ENCODE data around the gene PHACTR2.
"Not testable (repeated sequence)": the region's sequence is repeated elsewhere in the genome, so short reads cannot be mapped to it uniquely, and the experiment has no call there.

The PHACTR2 gene

DNA sequence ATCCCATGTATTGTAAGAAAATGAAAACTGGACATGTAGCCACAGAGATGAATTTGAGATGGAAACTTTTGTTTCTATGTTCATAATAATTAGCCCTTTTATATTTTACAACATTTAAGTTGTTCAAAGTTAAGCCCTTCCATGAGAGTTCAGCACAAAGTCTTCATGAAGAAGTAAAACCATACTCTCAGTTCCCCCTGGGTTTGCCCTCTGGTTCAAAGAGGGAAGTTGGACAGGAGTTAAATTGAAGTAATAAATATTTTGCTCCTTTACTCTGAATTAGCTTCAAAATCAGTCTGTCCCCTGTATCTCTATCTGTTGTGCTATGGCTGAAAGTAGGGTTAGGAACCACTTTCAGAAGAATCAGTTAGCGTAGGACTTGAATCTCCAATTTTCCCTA is 31.1 kb downstream of the PHACTR2 start:
- H3K4me2 ChIP-seq = no peak overlapping the region
- H3K27ac ChIP-seq = no peak overlapping the region
- no peak overlapping the region for H3K9ac ChIP-seq
- peaks cover 13% of the 10 kb centered on the region; the same call in 1 of the 2 replicates for H3K9me3 ChIP-seq
- TF ChIP-seq Cebpa-rat (IDR thresholded peaks at IDR 0.05) = no peak
- H3K4me3 ChIP-seq = no peak overlapping the region
- no peaks in the 10 kb centered on the region for H4K20me1 ChIP-seq
- no peaks in the 10 kb centered on the region for H3K4me1 ChIP-seq
- no peaks in the 10 kb centered on the region for H3K36me3 ChIP-seq
- H3K27me3 ChIP-seq = no peaks in the 10 kb centered on the region

DNA sequence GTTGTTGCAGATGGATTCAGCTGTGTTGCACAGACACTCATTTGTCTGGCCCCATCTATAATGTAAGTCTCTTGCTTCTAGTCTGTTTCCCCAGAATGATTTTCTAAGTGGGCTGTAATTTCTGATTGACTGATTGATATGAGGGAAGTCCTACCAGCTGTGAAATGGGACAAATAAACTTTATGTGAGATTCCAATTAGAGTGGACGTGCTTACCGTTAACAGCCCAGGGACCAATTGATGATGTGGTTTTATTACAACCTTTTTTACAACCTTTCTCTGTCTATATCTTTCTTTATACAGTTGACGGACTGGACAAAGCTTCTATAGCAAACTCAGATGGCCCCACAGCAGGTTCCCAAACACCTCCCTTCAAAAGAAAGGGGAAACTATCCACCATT is 33.9 kb downstream of the PHACTR2 start:
- no peak for TF ChIP-seq Cebpa-rat (IDR thresholded peaks at IDR 0.05)
- Histone ChIP-seq H4K20me1 (no peaks in the 10 kb centered on the region), H3K4me2 (no peak overlapping the region), H3K9ac (no peak overlapping the region), H3K4me3 (no peak overlapping the region), H3K36me3 (no peaks in the 10 kb centered on the region), H3K27me3 (no peaks in the 10 kb centered on the region), H3K9me3 (peaks cover 13% of the 10 kb centered on the region; the same call in 1 of the 2 replicates), H3K27ac (no peak overlapping the region), H3K4me1 (no peaks in the 10 kb centered on the region)

DNA sequence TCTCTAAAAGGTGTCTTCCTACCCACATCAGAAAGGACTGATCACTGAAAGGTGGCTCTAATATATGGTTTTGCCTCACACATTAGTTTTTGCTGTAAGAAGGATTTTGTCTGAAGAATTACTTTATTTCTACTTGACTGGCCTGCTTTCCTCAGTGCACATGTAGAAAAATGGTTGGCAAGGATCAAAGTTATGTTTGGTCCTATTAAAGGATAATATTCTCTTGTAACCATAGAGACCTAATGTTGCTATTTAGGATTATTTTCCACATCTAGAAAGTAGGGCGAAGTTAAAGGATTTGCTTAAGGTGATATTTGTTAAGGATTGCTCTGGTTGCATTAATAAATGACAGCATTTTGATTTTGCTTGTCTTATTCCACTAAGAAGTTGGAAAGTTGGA is 40.7 kb downstream of the PHACTR2 start:
- H3K4me3 ChIP-seq = no peak overlapping the region
- no peak for TF ChIP-seq Cebpa-rat (IDR thresholded peaks at IDR 0.05)

DNA sequence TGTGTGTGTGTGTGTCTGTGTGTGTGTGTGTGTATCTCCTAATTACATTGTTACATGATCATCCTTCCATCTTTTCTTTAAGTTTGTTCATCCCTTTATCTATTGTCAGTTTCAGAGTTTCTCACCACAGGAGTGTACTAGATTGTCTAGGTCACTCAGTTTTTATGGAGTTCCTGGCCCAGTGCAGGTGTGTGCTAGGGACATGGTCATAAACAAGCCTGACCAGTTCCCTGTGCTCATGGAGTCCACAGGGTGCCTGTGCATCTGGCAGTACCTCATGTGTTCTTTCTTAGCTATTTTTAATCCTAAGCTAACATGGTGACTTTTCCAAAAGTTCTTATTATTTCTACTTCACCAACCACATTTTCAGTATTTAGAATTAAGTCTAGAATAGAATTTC is 43.9 kb downstream of the PHACTR2 start:
- no peak overlapping the region for H3K27ac ChIP-seq
- peaks cover 5% of the 10 kb centered on the region; the same call in 1 of the 2 replicates for H3K4me1 ChIP-seq
- H3K4me3 ChIP-seq = no peak overlapping the region
- no peaks in the 10 kb centered on the region for H3K27me3 ChIP-seq
- H4K20me1 ChIP-seq = no peaks in the 10 kb centered on the region
- no peak overlapping the region for H3K4me2 ChIP-seq
- H3K9me3 ChIP-seq = peaks cover 18% of the 10 kb centered on the region
- no peak for TF ChIP-seq Cebpa-rat (IDR thresholded peaks at IDR 0.05)
- no peaks in the 10 kb centered on the region for H3K36me3 ChIP-seq
- no peak overlapping the region for H3K9ac ChIP-seq

More for the DNA sequence above, 40.7 kb downstream of the PHACTR2 start:
- no peak overlapping the region for H3K4me2 ChIP-seq
- no peaks in the 10 kb centered on the region for H3K9me3 ChIP-seq
- no peaks in the 10 kb centered on the region for H3K4me1 ChIP-seq
- H3K27ac ChIP-seq = no peak overlapping the region
- H3K9ac ChIP-seq = no peak overlapping the region
- H4K20me1 ChIP-seq = no peaks in the 10 kb centered on the region
- H3K27me3 ChIP-seq = no peaks in the 10 kb centered on the region
- no peaks in the 10 kb centered on the region for H3K36me3 ChIP-seq

DNA sequence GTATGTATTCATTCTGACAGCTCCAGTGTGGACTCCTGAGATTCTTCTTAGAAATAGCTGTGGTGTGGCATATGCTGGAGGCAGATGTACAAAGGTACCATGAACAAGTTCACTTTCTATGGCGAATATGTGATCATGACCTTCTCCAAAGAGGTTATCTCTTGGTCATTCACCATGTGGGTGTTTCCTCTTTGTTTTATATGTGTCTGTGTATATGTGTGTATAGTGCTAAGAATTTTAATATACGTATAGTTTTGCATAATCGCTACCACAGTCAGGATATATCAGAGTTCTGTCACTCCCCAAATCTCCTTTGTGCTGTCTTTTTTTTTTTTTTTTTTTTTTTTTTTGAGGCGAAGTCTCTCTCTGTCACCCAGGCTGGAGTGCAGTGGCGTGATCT is 47.1 kb downstream of the PHACTR2 start:
- H3K4me3 ChIP-seq = no peak overlapping the region
- H3K27ac ChIP-seq = no peak overlapping the region
- H3K4me2 ChIP-seq = no peak overlapping the region
- no peak overlapping the region for H3K9ac ChIP-seq
- no peak for TF ChIP-seq Cebpa-rat (IDR thresholded peaks at IDR 0.05)
- H3K27me3 ChIP-seq = no peaks in the 10 kb centered on the region
- no peaks in the 10 kb centered on the region for H3K36me3 ChIP-seq
- peaks cover 18% of the 10 kb centered on the region for H3K9me3 ChIP-seq
- no peaks in the 10 kb centered on the region for H4K20me1 ChIP-seq
- peaks cover 5% of the 10 kb centered on the region; the same call in 1 of the 2 replicates for H3K4me1 ChIP-seq

DNA sequence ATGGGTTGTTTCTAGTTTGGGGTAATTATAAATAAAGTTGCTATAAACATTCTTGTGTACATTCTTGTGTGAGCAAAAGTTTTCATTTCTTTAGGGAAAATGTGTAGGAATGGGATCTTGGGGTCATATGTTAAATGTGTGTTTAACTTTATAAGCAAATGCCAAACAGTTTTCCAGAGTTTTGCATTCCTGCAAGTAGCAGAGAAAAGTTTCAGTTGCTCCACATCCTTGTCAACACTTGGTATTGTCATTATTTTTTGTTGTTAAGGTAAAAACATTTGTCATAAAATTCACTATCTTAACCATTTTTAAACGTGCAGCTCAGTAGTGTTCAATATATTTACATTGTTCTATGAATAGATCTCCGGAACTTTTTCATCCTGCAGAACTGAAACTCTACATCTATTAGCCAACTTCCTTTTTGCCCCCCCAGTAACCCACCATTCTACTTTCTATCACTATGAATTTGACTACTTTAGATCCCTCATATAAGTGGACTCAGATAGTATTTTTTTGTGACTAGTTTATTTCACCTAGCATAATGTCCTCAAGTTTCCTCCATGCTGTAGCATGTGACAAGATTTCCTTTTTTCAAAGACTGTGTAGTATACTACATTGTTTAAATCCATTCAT is 48.4 kb downstream of the PHACTR2 start:
- no peaks in the 10 kb centered on the region for H3K36me3 ChIP-seq
- no peak overlapping the region for H3K27ac ChIP-seq
- no peak overlapping the region for H3K4me3 ChIP-seq
- H4K20me1 ChIP-seq = no peaks in the 10 kb centered on the region
- H3K4me2 ChIP-seq = no peak overlapping the region
- no peak overlapping the region for H3K9ac ChIP-seq
- no peak for TF ChIP-seq Cebpa-rat (IDR thresholded peaks at IDR 0.05)
- peaks cover 18% of the 10 kb centered on the region for H3K9me3 ChIP-seq
- H3K27me3 ChIP-seq = no peaks in the 10 kb centered on the region
- H3K4me1 ChIP-seq = peaks cover 5% of the 10 kb centered on the region; the same call in 1 of the 2 replicates

DNA sequence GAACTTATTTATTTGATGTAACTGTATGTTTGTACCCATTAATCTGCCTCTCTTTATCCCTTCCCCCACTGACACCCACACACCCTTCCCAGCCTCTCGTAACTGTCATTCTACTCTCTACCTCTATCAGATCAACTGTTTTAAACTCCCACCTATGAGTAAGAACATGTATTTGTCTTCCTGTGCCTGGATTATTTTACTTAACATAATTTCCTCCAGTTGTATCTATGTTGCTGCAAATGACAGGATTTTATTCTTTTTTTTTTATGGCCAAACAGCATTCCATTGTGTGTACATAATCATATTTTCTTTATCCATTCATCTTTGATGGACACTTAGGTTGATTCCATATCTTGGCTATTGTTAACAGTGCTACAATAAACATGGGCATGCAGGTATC is 49.3 kb downstream of the PHACTR2 start:
- no peak for TF ChIP-seq Cebpa-rat (IDR thresholded peaks at IDR 0.05)
- no peaks in the 10 kb centered on the region for H3K36me3 ChIP-seq
- no peak overlapping the region for H3K27ac ChIP-seq
- H3K9ac ChIP-seq = no peak overlapping the region
- H3K4me3 ChIP-seq = no peak overlapping the region
- H4K20me1 ChIP-seq = no peaks in the 10 kb centered on the region
- peaks cover 5% of the 10 kb centered on the region; the same call in 1 of the 2 replicates for H3K4me1 ChIP-seq
- no peak overlapping the region for H3K4me2 ChIP-seq
- peaks cover 18% of the 10 kb centered on the region for H3K9me3 ChIP-seq
- no peaks in the 10 kb centered on the region for H3K27me3 ChIP-seq

DNA sequence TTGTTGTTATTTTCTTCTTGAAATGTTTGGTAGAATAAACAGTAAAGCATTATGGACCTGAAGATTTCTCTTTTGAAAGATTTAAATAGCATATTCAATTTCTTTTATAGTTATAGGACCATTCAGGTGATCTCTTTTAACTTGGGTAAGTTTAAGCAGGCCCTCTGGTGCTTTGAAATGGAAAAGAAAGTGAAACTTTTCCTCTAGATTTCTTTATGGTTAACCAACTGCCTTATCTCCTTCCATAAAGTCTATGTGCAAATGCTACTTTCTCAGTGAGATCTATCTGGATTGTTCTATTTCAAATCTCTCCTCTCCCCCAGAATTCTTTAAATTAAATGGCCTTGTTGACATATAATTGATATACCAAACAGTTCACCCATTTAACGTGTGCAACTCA is 54.0 kb downstream of the PHACTR2 start:
- Histone ChIP-seq H3K27me3 (no peaks in the 10 kb centered on the region), H3K4me2 (no peak overlapping the region), H4K20me1 (no peaks in the 10 kb centered on the region), H3K27ac (no peak overlapping the region), H3K4me1 (no peaks in the 10 kb centered on the region), H3K36me3 (no peaks in the 10 kb centered on the region), H3K9me3 (no peaks in the 10 kb centered on the region), H3K9ac (no peak overlapping the region), H3K4me3 (no peak overlapping the region)
- TF ChIP-seq Cebpa-rat (IDR thresholded peaks at IDR 0.05) = no peak

DNA sequence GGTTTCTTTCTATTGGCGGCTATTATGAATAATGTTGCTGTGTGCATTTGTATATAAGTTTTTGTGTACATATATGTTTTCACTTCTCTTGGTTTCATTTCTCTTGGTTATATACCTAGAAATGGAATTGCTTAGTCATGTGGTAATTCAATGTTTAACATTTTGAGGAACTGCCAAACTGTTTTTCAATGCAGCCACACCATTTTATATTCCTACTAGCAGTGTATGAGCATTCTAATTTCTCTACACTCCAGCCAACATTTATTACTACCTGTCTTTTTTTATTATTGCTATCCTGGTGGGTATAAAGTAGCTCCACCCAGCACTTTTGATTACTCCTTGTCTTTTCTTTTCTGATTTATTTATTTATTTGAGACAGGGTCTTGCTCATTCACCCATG is 54.8 kb downstream of the PHACTR2 start:
- no peaks in the 10 kb centered on the region for H3K9me3 ChIP-seq
- TF ChIP-seq Cebpa-rat (IDR thresholded peaks at IDR 0.05) = no peak
- no peak overlapping the region for H3K4me2 ChIP-seq
- no peaks in the 10 kb centered on the region for H3K36me3 ChIP-seq
- no peak overlapping the region for H3K27ac ChIP-seq
- H4K20me1 ChIP-seq = no peaks in the 10 kb centered on the region
- H3K27me3 ChIP-seq = no peaks in the 10 kb centered on the region
- no peaks in the 10 kb centered on the region for H3K4me1 ChIP-seq
- no peak overlapping the region for H3K9ac ChIP-seq
- H3K4me3 ChIP-seq = no peak overlapping the region

DNA sequence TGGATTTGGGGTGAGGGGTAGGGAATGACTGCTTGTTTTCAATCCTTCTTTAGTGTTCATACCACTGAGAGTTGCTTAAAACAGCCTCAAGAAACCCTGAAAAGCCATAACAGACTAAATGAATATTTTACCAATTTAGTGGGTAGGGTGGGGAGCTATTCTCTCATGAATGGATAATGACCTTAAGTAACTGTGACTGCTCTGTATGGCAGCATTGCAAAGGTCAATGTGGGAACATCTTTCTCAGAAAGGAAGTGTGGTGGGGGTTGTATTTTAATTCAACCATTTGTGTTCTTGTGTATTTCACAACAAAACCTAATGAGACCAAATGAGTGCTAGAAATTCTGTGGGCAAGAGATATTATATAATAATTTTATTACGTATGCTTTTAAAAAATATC is 55.7 kb downstream of the PHACTR2 start:
- H3K4me2 ChIP-seq = no peak overlapping the region
- H3K36me3 ChIP-seq = no peaks in the 10 kb centered on the region
- no peak overlapping the region for H3K9ac ChIP-seq
- H3K4me1 ChIP-seq = no peaks in the 10 kb centered on the region
- TF ChIP-seq Cebpa-rat (IDR thresholded peaks at IDR 0.05) = no peak
- no peak overlapping the region for H3K4me3 ChIP-seq
- no peaks in the 10 kb centered on the region for H3K9me3 ChIP-seq
- H4K20me1 ChIP-seq = no peaks in the 10 kb centered on the region
- no peak overlapping the region for H3K27ac ChIP-seq
- no peaks in the 10 kb centered on the region for H3K27me3 ChIP-seq

DNA sequence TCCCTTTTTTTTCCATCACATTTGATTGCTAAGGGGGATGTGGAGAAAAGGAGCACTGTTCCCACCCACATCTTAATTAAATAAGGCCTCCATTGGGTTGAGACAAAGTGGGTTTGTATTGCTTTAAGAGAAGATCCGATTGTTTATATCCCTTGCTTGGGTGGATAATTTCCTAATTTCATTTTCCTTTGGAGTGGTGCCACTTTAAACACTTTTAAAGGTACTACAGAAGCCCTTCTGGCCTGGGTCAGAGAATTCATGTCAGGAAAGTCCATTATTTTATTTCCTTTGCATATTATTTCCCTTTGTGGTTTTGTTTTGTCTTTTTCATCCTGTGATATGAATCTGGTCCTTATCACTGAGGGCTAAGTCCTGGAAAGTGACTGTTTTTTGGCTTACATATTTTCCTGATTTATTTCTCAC is 56.9 kb downstream of the PHACTR2 start:
- Histone ChIP-seq H3K4me3 (no peak overlapping the region), H3K4me1 (no peaks in the 10 kb centered on the region), H4K20me1 (no peaks in the 10 kb centered on the region), H3K27me3 (no peaks in the 10 kb centered on the region), H3K4me2 (no peak overlapping the region), H3K9ac (no peak overlapping the region), H3K36me3 (no peaks in the 10 kb centered on the region), H3K9me3 (no peaks in the 10 kb centered on the region), H3K27ac (no peak overlapping the region)
- TF ChIP-seq Cebpa-rat (IDR thresholded peaks at IDR 0.05) = no peak

DNA sequence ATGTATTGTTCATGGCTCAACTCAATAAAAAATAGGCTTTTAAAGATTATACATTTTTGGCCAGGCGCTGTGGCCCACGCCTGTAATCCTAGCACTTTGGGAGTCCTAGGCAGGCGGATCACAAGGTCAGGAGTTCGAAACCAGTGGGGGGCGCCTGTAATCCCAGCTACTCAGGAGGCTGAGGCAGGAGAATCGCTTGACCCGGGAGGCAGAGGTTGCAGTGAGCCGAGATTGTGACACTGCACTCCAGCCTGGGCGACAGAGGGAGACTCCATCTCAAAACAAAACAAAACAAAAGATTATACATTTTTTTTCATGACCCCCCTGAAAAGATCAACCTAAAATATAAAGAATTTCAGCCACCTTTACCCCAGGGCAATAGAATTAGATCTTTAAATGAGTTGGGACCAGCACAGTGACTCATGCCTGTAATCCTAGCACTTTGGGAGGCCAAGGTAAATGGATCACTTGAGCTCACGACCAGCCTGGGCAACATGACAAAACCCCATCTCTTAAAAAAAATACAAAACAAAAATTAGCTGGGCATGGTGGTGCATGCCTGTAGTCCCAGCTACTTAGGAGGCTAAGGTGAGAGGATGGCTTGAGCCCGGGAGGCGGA is 60.4 kb downstream of the PHACTR2 start:
- H3K27ac ChIP-seq = not testable (repeated sequence)

More for the DNA sequence above, 60.4 kb downstream of the PHACTR2 start:
- H3K4me1 ChIP-seq, H4K20me1 ChIP-seq, H3K9ac ChIP-seq, H3K4me3 ChIP-seq, H3K36me3 ChIP-seq, H3K9me3 ChIP-seq, H3K27me3 ChIP-seq, H3K4me2 ChIP-seq: not testable (repeated sequence)

All from BLaER1 (cell line).